DOHH2 (cell line): Measurements from ENCODE around the gene CTAGE9.

Source experiments
- H3F3A ChIP-seq: fragments of 200-600 bp; sonication (generic), shearing (Covaris generic); 2 replicates; pipeline ENCODE4 v1.6.0; 2016; ENCODE audit warnings: antibody characterized with exemption, mild to moderate bottlenecking; ENCODE audit not compliant: control insufficient read depth, insufficient read depth
- H3K27ac ChIP-seq: fragments of 200-600 bp; sonication (generic); 2 replicates; pipeline ENCODE4 v1.5.1; 2014; ENCODE audit warnings: low read depth, mild to moderate bottlenecking, low read length, moderate library complexity
- H3K27me3 ChIP-seq: fragments of 200-600 bp; sonication (generic); 2 replicates; pipeline ENCODE4 v1.6.1; 2014; ENCODE audit warnings: mild to moderate bottlenecking, low read length, mixed read lengths; ENCODE audit not compliant: control insufficient read depth
- H3K36me3 ChIP-seq: fragments of 200-600 bp; sonication (generic); 2 replicates; pipeline ENCODE4 v1.6.1; 2014; ENCODE audit warnings: mild to moderate bottlenecking, low read length, moderate library complexity, mixed read lengths; ENCODE audit not compliant: control insufficient read depth
- H3K4me1 ChIP-seq: fragments of 200-600 bp; sonication (generic); 2 replicates; pipeline ENCODE4 v1.6.1; 2014; ENCODE audit warnings: mild to moderate bottlenecking, low read length, mixed read lengths; ENCODE audit not compliant: control insufficient read depth
- H3K4me2 ChIP-seq: fragments of 200-600 bp; sonication (generic); 2 replicates; pipeline ENCODE4 v1.6.0; 2014; ENCODE audit warnings: mild to moderate bottlenecking, low read length, moderate library complexity
- H3K4me3 ChIP-seq: fragments of 200-600 bp; sonication (generic); 2 replicates; pipeline ENCODE4 v1.5.1; 2014; ENCODE audit warnings: mild to moderate bottlenecking, low read length, mixed read lengths
- H3K79me2 ChIP-seq: fragments of 200-600 bp; sonication (generic); 2 replicates; pipeline ENCODE4 v1.6.1; 2014; ENCODE audit warnings: mild to moderate bottlenecking, low read length, mixed read lengths; ENCODE audit not compliant: control insufficient read depth
- H3K9me2 ChIP-seq: fragments of 200-600 bp; sonication (generic); replicated peaks from 2 replicates; pipeline ENCODE4 v1.6.1; 2014; ENCODE audit warnings: mild to moderate bottlenecking, low read length, mixed read lengths; ENCODE audit not compliant: control insufficient read depth
- H3K9me3 ChIP-seq: fragments of 200-600 bp; sonication (generic); 2 replicates; pipeline ENCODE4 v1.6.1; 2014; ENCODE audit warnings: antibody characterized with exemption, low read length, mixed read lengths; ENCODE audit not compliant: control insufficient read depth, insufficient read depth
- H4K20me1 ChIP-seq: fragments of 200-600 bp; sonication (generic); 2 replicates; pipeline ENCODE4 v1.6.0; 2014; ENCODE audit warnings: low read depth, mild to moderate bottlenecking, antibody characterized with exemption, low read length, moderate library complexity; ENCODE audit not compliant: control insufficient read depth, insufficient read depth
- CTCF ChIP-seq: fragments of 200-600 bp; sonication (generic); IDR thresholded peaks from one replicate; pipeline ENCODE4 v1.5.1; 2014; ENCODE audit warnings: antibody characterized with exemption, mild to moderate bottlenecking, low read depth, low read length; ENCODE audit not compliant: poor library complexity, severe bottlenecking
- EZH2phosphoT487 ChIP-seq: fragments of 200-600 bp; sonication (generic); IDR thresholded peaks from 2 replicates; pipeline ENCODE4 v1.6.1; 2017; ENCODE audit warnings: borderline replicate concordance, mild to moderate bottlenecking, antibody characterized with exemption, low read length, moderate library complexity, mixed read lengths

CTAGE9 gene

DNA sequence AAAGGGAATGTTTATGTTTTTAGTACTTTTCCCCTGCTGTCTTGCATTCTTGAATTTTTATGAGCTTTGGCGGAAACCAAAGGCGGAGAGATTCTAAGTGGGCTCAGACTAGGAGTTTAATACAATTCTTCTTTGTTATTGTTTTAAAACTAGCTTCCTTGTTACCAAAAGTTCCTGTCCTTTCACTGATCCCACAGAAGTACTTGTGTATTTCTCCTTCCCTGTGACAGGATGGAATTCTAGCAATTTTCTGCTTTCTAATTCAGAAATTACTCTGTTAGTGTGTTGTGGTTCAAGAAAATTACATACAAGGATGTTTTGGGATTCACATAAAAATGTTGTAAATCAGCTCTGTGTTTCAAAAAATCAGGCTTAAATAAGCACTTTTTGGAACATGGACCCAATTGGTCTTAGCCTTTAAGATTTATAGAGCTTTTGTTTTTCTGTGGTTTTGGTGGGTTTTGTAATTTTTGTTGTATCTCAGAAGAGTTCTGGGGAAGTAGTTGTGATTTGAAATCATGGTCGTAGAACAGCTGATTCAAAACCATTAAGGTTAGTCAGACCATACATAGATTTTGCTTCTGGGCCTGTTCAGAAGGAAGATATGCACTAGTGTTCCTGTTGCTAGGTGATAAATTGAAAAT, 17.6 kb upstream of the CTAGE9 start:
- Histone ChIP-seq H3K9me3 (no peaks in the 10 kb centered on the region), H3K4me1 (no peaks in the 10 kb centered on the region), H3K4me2 (no peak overlapping the region), H3K4me3 (no peak overlapping the region), H3K27me3 (no peaks in the 10 kb centered on the region), H3K9me2 (no peaks in the 10 kb centered on the region), H3F3A (no peaks in the 10 kb centered on the region), H4K20me1 (no peaks in the 10 kb centered on the region), H3K36me3 (peaks cover 81% of the 10 kb centered on the region), H3K27ac (no peak overlapping the region), H3K79me2 (no peaks in the 10 kb centered on the region)
- TF ChIP-seq CTCF (no peak), EZH2phosphoT487 (no peak)

- no peak overlapping the region for H3K4me3 ChIP-seq
- no peaks in the 10 kb centered on the region for H3K79me2 ChIP-seq
- no peaks in the 10 kb centered on the region for H4K20me1 ChIP-seq
- H3K27ac ChIP-seq, result no peak overlapping the region
- H3K36me3 ChIP-seq, result peaks cover 84% of the 10 kb centered on the region
- TF ChIP-seq CTCF (no peak), EZH2phosphoT487 (no peak)
- H3K9me2 ChIP-seq, result no peaks in the 10 kb centered on the region
- H3K27me3 ChIP-seq, result no peaks in the 10 kb centered on the region
- no peaks in the 10 kb centered on the region for H3K9me3 ChIP-seq
- H3F3A ChIP-seq, result no peaks in the 10 kb centered on the region
- no peak overlapping the region for H3K4me2 ChIP-seq
- H3K4me1 ChIP-seq, result no peaks in the 10 kb centered on the region
Observed at GRCh38 chr6:131727868-131728267, 17.1 kb upstream of the CTAGE9 start.

DNA sequence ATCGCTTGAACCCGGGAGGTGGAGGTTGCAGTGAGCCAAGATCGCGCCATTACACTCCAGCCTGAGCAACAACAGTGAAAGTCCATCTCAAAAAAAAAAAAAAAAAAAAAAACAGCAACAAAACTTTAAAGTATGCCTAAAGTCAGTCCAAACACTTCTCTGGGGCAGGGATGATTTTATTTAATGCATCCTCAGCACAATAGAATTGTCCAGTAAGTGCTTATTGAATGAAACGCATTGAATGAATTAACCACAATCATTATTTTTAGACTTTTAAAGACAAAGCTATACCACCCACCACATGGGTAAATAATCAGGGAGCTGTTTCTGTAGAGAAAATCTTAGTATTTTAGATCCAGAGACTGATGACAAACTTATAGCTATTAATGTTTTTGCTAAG, 16.6 kb upstream of the CTAGE9 start:
- no peaks in the 10 kb centered on the region for H3K9me3 ChIP-seq
- no peak overlapping the region for H3K4me3 ChIP-seq
- H3K36me3 ChIP-seq, result peaks cover 88% of the 10 kb centered on the region
- no peaks in the 10 kb centered on the region for H3F3A ChIP-seq
- H3K27ac ChIP-seq, result no peak overlapping the region
- H4K20me1 ChIP-seq, result no peaks in the 10 kb centered on the region
- no peak overlapping the region for H3K4me2 ChIP-seq
- no peaks in the 10 kb centered on the region for H3K4me1 ChIP-seq
- no peaks in the 10 kb centered on the region for H3K9me2 ChIP-seq
- TF ChIP-seq CTCF (no peak), EZH2phosphoT487 (no peak)
- H3K79me2 ChIP-seq, result no peaks in the 10 kb centered on the region
- H3K27me3 ChIP-seq, result no peaks in the 10 kb centered on the region
